GM19455 (cell line): ENCODE data around the gene IGSF23.
"Not testable (repeated sequence)": the region's sequence is repeated elsewhere in the genome, so short reads cannot be mapped to it uniquely, and the experiment has no call there.

ENCODE experiments used
- ATAC-seq: cut with Tn5 transposase; IDR thresholded peaks from one replicate; pipeline ENCODE4 v1.9.1; 2021; ENCODE audit not compliant: unreplicated experiment

IGSF23 gene

DNA sequence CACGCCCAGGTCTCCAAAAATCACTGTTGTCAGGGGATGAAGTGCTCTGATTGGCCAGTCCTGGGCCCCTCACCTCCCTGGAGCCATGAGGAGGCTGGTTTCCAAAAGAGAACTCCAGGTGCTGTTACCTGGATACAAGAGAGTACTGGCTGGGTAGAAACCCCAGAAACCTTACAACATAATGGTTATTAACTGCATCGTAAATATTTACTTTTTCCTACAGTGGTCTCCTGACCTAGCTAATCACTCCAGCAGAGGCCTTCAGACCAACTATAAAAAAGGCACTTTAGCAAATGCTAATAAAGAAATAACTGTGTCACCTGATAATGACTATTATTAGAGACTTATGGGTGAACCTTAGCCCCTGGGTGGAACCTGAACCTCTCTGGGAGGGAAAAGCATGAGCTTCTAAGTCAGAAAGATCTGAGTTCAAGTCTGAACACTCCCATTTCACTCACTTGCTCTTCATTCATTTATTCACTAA is 1.5 kb upstream of the IGSF23 start:
- no peak for ATAC-seq

DNA sequence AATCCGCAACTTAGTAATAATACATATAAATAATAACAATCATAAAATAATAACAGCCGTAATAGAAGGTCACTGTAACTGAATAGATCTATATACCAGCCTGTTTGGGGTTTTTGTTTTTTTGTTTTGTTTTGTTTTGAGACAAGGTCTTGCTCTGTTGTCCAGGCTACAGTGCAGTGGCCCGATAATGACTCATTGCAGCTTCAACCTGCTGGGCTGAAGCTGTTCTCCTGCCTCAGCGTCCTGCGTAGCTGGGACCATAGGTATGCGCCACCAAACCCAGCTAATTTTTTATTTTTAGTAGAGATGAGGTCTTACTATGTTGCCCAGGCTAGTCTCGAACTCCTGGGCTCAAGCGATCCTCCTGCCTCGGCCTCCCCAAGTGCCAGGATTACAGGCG is 950 bp downstream of the IGSF23 start:
- no peak for ATAC-seq

DNA sequence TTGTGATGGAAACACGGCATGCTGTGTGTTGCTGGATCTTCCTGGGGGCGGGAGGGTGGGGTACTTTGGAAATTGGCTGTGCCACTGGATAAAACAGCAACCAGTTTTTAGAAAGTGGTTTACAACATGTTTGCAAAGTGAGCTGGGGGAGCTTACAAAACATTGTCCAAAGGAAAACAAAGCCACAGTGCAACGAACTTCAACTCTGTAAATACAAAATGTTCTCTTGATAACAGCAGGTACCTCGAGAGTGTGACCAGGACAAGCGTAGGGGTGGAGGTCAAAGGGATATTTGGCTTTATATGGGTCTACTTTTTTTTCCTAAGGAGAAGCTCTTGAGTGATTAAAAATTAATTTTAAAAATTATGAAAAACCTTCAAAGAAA is 2.5 kb downstream of the IGSF23 start:
- no peak for ATAC-seq

DNA sequence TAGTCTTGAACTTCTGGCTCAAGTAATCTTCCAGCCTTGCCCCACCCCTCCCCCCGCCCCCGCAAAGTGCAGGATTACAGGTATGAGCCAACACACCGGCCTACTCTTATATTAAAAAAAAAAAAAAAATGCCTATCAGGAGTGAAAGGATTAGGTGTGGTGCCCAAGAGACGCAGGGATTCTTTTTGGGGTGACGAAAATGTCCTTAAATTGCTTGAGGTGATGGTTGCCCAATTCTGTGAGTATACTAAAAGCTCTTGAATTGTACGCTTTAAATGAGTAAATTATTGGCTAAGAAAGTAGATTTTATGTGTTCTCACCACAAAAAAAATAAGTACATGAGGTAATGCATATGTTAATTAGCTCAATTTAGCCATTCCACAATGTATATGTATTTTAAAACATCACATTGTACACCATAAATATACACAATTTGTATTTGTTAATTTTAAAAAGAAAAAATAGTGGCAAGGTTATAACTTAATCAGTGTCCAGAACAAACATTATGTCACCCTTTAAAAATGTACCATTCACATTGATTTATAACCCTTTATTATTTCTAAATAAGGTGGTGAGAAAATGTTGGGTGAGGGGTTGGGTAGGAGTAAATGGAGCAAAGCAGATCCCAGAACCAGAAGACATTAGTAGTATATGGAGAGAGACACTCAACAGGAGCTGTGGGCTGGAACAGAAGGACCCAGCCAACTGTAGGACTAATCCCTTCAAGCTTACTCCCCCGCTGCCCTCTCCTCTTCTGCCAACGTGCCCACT is 3.9 kb downstream of the IGSF23 start:
- ATAC-seq = no peak

DNA sequence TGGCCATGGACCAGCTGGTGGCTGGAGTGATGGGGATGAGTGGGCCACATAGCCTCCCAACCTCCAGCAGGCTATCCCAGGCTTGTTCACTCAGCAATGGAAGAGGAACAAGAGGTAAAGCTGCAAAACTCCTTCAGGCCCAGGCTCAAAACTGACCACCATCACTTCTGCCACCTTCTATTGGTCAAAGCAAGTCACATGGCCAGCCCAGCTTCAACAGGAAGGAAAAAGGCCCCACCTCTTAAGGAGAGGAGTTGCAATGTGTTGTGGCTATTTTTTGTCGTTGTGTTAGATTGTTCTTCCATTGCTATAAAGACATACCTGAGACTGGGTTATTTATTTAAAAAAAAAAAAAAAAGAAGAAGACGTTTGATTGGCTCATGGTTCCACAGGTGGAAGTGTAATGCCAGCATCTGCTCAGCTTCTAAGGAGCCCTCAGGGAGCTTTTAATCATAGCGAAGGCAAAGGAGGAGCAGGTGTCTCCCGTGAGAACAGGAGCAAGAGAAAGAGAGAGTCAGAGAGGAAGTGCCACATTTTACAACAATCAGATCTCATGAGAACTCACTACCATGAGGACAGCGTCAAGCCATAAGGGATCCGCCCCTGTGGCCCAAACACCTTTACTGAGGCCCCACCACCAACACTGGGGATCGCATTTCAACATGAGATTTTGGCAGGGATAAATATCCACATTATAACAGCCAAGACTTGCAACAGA is 5.4 kb downstream of the IGSF23 start:
- ATAC-seq = no peak

DNA sequence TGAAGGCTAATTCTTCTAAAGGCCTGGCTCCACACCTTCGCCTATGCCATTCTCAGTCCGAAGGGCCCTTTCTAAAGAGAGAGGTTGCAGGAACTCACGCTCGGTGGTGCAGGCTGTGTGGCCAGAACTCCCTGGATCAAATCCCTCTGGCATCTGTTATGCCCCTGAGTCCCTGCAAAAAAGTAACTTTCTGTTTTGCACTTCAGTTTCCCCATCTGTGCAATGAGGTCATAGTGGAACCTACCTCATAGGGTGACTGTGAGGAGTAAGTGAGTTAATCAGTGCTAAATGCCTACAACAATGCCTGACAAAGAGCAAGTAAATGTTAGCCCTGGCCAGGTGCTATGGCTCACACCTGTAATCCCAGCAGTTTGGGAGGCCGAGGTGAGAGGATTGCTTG is 7.3 kb downstream of the IGSF23 start:
- no peak for ATAC-seq

DNA sequence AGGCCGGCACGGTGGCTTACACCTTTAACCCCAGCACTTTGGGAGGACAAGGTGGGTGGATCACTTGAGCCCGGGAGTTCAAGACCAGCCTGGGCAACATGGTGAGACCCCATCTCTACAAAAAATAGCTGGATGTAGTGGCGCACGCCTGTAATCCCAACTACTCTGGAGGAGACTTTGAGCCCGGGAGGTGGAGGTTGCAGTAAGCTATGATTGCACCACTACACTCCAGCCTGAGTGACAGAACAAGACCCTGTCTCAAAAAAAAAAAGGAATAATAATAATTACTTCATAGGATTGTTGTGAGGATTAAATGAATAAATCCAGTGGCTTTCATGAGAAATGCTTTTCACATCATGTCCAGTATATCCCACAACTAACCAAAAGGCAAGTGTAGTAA is 8.0 kb downstream of the IGSF23 start:
- ATAC-seq = no peak

DNA sequence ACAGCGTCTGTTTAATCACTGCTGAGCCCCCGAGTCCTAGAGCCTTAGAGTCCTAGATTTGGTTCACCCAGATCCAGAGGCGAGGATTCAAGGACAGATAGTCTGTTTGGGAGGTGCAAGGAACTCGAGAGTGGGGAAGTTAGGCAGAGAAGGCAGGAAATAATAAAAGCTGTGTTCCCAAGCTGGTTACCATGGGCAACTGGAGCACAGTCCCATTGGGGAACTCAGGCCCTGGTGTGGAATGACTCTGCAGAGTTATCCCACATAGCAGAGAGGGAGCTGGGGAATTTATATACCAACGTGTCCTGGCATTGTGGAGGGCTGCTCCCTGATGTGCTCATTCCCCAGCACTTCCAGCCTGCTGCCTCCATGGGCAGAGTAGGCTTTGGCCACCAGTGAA is 9.7 kb downstream of the IGSF23 start:
- no peak for ATAC-seq

DNA sequence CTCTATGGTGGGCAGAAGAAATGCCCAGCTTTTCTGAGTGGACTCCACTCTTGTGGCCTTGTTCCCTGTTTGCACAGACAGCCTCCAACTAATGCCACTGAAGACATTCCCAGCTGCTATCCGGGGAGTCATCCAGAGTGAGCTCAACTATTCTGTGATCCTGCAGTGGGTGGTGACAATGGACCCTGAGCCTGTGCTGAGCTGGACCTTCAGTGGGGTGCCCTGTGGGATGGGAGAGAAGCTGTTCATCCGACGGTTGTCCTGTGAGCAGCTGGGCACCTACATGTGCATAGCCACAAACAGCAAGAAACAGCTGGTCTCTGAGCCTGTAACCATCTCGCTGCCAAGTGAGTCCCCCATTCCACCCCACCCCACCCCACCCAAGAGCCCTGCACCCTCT is 10.3 kb downstream of the IGSF23 start:
- ATAC-seq = no peak

DNA sequence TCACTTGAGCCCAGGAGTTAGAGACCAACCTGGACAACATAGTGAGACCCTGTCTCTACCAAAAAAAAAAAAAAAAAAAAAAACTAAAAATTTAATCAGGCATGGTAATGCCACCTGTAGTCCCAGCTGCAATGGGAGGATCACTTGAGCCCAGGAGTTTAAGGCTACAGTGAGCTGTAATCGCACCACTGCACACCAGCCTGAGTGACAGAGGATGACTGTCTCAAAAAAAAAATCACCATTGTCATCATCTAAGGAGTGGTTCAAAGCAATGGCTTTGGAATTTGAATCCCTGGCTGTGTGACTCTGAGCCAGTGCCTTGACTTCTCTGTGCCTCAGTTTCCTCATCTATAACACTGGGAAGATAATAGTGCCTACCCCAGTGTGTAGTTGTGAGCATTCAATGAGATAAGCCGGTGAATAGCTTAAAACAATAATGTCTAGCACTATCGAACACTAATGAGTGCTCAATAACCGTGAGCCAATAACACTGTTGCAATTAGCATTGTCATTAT is 11.5 kb downstream of the IGSF23 start:
- no peak for ATAC-seq

DNA sequence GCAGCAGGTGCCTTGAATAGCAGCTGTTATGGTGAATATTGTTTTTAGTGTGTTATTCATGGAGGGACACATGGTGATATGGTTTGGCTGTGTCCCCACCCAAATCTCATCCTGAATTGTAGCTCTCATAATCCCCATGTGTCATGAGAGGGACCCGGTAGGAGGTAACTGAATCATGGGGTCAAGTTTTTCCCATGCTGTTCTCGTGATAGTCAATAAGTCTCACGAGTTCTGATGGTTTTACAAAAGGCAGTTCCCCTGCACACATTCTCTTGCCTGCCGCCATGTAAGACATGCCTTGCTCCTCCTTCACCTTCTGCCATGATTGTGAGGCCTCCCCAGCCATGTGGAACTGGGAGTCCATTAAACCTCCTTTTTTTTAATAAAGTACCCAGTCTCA is 12.3 kb downstream of the IGSF23 start:
- not testable (repeated sequence) for ATAC-seq

DNA sequence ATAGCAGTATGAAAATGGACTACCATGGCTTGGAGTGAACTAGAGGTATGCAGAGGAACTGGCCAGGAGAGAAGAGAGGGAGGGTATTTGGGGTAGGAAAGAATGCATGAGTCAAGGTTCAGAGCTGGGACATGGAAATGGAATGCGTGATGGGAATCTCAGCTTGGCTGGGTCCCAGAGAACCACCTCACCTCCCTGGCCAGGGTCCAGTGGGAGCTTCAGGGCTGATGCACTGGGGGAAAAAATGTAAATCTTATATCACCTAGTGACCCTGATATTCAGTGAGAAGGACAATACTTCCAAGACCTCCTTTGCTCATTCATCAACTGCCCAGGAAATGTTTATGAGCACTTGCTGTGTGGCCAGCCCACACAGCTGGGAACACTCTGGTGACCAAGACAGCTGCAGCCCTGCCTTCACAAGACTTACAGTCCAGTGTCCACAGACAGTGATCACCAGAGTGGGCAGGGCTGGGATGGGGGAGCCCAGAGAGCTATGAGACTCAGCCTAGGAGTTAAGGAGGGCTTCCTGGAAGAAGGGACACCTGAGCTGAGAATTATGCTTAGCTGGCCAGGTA is 12.8 kb downstream of the IGSF23 start:
- ATAC-seq = no peak

DNA sequence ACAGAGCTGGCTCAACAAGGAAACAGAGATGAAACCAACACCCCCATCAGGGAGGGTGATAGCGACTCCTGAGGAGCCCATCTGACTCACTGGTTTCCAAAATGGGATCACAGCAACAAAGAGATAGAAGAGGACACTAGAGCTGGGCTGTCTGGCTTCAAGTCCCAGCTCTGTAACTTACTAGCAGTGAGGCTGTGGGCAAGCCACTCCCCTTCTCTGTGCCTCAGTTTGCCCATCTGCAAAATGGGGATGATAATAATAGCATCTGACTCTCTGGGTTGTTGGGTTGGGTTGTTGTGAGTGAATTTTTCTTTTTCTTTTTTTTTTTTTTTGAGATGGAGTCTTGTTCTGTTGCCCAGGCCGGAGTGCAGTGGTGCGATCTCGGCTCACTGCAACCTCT is 14.3 kb downstream of the IGSF23 start:
- ATAC-seq = no peak

DNA sequence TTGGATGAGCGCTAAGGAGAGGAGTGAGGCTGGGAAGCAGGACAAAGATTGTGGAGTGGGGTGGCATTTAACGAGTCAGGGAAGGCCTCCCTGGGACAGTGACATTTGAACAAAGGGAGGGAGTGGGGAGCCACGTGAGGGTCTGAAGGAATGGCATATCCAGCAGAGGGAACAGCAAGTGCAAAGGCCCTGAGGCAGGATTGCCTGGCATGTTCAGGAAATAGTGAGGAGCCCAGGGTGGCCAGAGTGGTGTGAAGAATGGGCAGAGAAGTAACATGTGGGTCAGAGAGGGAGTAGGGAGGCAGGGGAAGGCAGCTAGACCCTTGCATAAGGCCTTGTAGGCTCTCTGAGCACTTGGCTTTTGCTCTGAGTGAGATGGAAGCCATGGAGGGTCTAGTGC is 15.4 kb downstream of the IGSF23 start:
- no peak for ATAC-seq

DNA sequence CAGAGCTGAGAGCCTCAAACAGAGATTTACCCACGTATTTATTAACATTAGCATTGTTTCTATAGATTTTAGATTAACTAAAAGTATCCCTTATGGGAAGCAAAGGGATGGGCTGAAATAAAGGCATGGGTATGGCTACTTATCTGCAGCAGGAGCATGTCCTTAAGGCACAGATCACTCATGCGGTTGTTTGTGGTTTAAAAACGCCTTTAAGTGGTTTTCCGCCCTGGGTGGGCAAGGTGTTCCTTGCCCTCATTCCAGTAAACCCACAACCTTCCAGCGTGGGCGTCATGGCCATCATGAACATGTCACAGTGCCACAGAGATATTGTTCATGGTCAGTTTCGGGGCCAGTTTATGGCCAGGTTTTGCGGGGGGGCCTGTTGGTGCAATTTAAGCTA is 18.2 kb downstream of the IGSF23 start:
- ATAC-seq = not testable (repeated sequence)

DNA sequence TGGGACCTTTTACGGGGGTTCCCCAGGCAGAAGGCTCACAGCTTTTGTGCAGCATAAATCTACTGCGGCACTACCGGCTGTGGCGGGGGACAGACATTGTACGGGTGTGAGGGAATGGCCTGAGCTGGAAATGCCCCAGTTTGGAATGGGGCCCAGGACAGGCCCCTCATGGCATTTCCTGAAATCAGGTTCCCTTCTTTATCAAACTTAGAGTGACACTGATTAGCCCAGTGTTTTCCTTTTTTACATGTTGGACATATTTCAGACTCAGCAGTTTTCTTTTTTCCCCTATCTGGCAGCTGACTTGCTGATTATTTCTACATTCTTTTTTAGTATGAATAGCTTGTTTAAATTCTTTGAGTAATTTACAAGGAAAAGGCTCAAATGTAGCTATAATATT is 20.7 kb downstream of the IGSF23 start:
- ATAC-seq = not testable (repeated sequence)

DNA sequence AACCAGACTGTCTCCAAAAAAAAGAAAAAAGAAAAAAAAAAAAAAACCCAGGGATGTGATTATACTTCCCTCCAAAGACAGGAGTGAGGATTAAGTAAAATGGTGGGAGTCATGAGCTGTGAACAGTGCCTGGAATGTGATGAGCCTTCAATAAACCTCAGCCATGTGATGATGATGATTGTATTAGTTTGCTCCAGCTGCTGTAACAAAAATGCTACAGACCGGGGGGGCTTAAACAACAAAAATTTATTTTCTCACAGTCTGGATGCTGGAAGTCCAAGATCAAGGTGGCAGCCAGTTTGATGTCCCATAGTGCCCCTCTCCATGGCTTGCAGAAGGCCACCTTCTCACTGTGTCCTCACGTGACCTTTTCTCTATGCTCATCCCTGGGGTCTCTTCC is 21.4 kb downstream of the IGSF23 start:
- ATAC-seq = no peak

DNA sequence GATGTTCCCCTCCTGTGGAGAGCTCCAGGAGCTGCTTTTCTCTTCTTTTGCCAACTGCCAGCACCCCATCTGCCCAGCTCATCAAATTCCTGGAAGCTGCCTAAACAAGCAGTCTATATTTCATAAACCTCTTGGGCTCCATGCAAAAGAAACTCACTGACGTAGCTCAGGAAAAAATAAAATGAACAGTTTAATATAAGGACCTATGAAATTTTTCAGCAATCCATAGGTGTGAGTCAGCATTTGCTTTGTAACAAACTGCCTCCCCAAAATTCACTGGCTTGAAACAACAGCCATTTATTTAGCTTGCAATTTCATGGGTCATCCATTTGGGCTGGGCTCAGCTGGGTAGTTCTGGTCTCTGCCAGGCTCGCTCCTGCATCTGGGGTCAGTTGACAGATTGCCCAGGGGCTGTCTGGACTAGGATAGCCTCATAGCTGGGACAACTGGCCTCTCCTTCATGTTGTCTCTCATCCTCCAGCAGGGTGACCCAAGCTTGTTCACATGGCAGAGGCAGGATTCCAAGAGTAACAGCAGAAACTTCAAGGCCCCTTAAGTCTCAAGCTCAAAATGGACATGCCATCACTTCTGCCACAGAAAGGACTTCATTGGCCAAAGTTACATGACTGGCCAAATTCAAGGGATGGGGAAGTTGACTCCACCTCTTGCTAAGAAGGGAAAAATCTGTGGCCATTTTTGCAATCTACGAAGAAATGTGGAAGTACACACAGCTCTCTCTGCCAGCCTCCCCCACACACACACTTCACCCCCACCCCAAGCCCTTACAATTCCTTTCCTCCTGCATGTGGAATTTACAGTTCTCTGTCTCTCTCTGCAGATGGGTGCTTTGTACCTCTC is 22.4 kb downstream of the IGSF23 start:
- no peak for ATAC-seq

DNA sequence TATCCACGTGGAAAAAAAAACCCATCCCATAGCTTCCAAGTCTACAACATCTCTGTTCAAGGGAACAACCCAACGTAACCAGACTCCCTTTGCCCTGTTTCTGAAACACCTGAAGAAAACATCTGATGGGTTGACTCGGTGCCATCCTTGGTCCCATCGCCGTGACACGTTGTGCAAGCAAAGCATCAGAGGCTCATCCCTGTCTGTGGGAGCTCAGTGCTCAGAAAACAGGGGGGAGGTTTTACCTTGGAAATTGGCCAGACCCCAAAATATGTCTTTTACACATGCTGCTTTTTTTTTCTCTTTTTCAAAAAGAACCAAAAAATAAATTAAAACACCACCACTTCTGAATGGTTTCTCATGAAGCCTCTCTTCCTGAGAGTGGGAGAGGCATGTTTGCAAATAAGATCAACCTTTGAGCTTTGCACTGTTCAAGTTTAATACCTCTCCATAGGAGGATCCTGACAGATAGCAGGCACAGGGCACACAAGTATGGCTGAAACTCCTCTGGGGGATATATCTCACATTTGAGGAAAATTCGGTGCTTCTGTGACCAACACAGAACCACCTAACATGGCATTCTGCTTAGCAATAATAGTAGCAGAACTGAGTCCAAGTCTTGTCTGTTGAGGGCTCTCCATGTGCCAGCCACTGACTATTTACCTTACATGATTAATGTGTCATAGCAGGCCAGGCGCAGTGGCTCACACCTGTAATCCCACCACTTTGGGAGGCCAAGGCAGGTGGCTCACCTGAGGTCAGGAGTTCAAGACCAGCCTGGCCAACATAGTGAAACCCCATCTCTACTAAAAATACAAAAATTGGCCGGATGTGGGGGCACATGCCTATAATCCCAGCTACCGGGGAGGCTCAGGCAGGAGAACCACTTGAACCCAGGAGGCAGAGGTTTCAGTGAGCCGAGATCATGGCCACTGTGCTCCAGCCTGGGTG is 23.4 kb downstream of the IGSF23 start:
- no peak for ATAC-seq

DNA sequence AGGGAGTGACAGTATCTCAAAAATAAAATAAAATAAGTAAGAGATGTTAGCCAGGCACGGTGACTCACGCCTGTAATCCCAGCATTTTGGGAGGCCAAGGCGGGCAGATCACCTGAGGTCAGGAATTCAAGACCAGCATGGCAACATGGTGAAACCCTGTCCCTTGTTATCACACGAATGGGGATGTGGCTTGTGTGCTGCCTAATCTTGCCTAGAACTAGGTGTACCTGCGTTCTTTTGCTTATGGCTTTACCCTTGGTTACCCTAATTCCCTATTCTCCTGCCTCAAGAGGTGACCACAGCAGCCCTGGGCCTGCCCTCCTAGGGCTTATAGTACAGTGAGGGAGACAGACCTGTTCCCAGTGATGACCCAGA is 24.0 kb downstream of the IGSF23 start:
- no peak for ATAC-seq
